IMR-90 (cell line): ENCODE results near the gene APCDD1. TPM values are rescaled to one million over a fixed set of nuclear protein-coding genes. Genes with fewer than 3 reads are reported as not detected.

ENCODE experiments used
- ATAC-seq: fragments of 200-7000 bp; cut with Tn5 transposase; 2 replicates; pipeline ENCODE4 v1.9.1; 2020; ENCODE audit warnings: low read depth, mild to moderate bottlenecking, moderate library complexity
- BruUV-seq: library from RNA; stranded (reverse); fragments of 400-500 nt; replicated peaks from 2 replicates; lab custom pipeline; 2021; lab: Mats Ljungman, UMichigan
- CTCF ChIA-PET: fragments of 300-600 bp; formaldehyde crosslinking; extraction: SDS; loops from one replicate; lab custom pipeline; 2021; ENCODE audit warnings: antibody characterized with exemption; lab: Yijun Ruan, JAX
- POLR2A ChIA-PET: fragments of 300-600 bp; sonication (Branson Sonifier 250); formaldehyde crosslinking; loops from one replicate; lab custom pipeline; 2022; ENCODE audit warnings: antibody characterized with exemption; ENCODE audit not compliant: unreplicated experiment; lab: Charles Lee
- DNase-seq: peaks from one replicate; pipeline ENCODE4 v3.0.0; 2013
- H2AFZ ChIP-seq: replicated peaks from 2 replicates; pipeline ENCODE3; 2013; ENCODE audit warnings: low read length, mild to moderate bottlenecking; ENCODE audit not compliant: poor library complexity
- H2AK5ac ChIP-seq: 2 replicates; pipeline ENCODE4 v1.6.1; 2013; ENCODE audit warnings: low read depth, low read length, inconsistent platforms
- H2AK9ac ChIP-seq: replicated peaks from 2 replicates; pipeline ENCODE3; 2013; ENCODE audit warnings: mild to moderate bottlenecking, low read depth, low read length, moderate library complexity; ENCODE audit not compliant: poor library complexity
- H2BK120ac ChIP-seq: 2 replicates; pipeline ENCODE4 v1.6.1; 2013; ENCODE audit warnings: low read depth, low read length, inconsistent platforms
- H2BK15ac ChIP-seq: 3 replicates; pipeline ENCODE4 v1.6.1; 2013; ENCODE audit warnings: low read depth, low read length, inconsistent platforms
- H2BK20ac ChIP-seq: 2 replicates; pipeline ENCODE4 v1.6.1; 2013; ENCODE audit warnings: low read depth, mild to moderate bottlenecking, inconsistent platforms, low read length, moderate library complexity
- H2BK5ac ChIP-seq: 2 replicates; pipeline ENCODE4 v1.6.1; 2013; ENCODE audit warnings: mild to moderate bottlenecking, low read depth, low read length, inconsistent platforms; ENCODE audit not compliant: poor library complexity, severe bottlenecking
- H3K14ac ChIP-seq: replicated peaks from 2 replicates; pipeline ENCODE4 v1.6.1; 2013; ENCODE audit warnings: low read depth, low read length, inconsistent platforms
- H3K18ac ChIP-seq: 2 replicates; pipeline ENCODE4 v1.6.1; 2013; ENCODE audit warnings: low read depth, low read length, control low read depth
- H3K23ac ChIP-seq: 2 replicates; pipeline ENCODE4 v1.6.1; 2013; ENCODE audit warnings: low read depth, low read length, inconsistent platforms
- H3K27ac ChIP-seq: 2 replicates; pipeline ENCODE4 v1.5.1; 2013; ENCODE audit warnings: mild to moderate bottlenecking, control low read depth, low read length; ENCODE audit not compliant: insufficient read depth
- H3K27me3 ChIP-seq: 2 replicates; pipeline ENCODE4 v1.6.1; 2013; ENCODE audit warnings: low read length; ENCODE audit not compliant: control insufficient read depth, insufficient read depth
- H3K36me3 ChIP-seq: 2 replicates; pipeline ENCODE4 v1.6.1; 2013; ENCODE audit warnings: low read length, mixed read lengths; ENCODE audit not compliant: control insufficient read depth, insufficient read depth
- H3K4ac ChIP-seq: 2 replicates; pipeline ENCODE4 v1.6.1; 2013; ENCODE audit warnings: low read depth, low read length, inconsistent platforms
- H3K4me1 ChIP-seq: 2 replicates; pipeline ENCODE4 v1.6.1; 2013; ENCODE audit warnings: low read length, mixed read lengths; ENCODE audit not compliant: control insufficient read depth, insufficient read depth
- H3K4me2 ChIP-seq: 2 replicates; pipeline ENCODE4 v1.6.1; 2013; ENCODE audit warnings: low read depth, mild to moderate bottlenecking, control low read depth, low read length, moderate library complexity
- H3K4me3 ChIP-seq: 2 replicates; pipeline ENCODE4 v1.5.1; 2013; ENCODE audit warnings: low read depth, mild to moderate bottlenecking, control low read depth, low read length, moderate library complexity; ENCODE audit not compliant: insufficient read depth
- H3K56ac ChIP-seq: 2 replicates; pipeline ENCODE4 v1.6.1; 2013; ENCODE audit warnings: low read length, inconsistent platforms; ENCODE audit not compliant: insufficient read depth; ENCODE audit errors: extremely low read depth
- H3K79me1 ChIP-seq, 2 experiments: 2 replicates each; pipeline ENCODE4 v1.6.1; 2013; ENCODE audit warnings: low read length in 2 of 2, inconsistent platforms in 1 of 2, low read depth in 1 of 2
- H3K9ac ChIP-seq: 2 replicates; pipeline ENCODE4 v1.6.1; 2013; ENCODE audit warnings: low read depth, low read length, control low read depth
- H3K9me1 ChIP-seq: 2 replicates; pipeline ENCODE4 v1.6.1; 2013; ENCODE audit warnings: low read length, inconsistent platforms; ENCODE audit not compliant: insufficient read depth
- H3K9me3 ChIP-seq: 2 replicates; pipeline ENCODE4 v1.6.1; 2013; ENCODE audit warnings: low read length; ENCODE audit not compliant: control insufficient read depth, insufficient read depth
- H4K20me1 ChIP-seq: 2 replicates; pipeline ENCODE4 v1.6.1; 2013; ENCODE audit warnings: low read length, inconsistent platforms; ENCODE audit not compliant: insufficient read depth
- H4K5ac ChIP-seq: 2 replicates; pipeline ENCODE4 v1.6.1; 2013; ENCODE audit warnings: mild to moderate bottlenecking, low read depth, low read length, control low read depth
- H4K8ac ChIP-seq, 2 experiments: 2 replicates each; pipeline ENCODE4 v1.6.1; 2013; ENCODE audit warnings: low read depth in 2 of 2, low read length in 2 of 2, control low read depth in 1 of 2, inconsistent platforms in 1 of 2
- H4K91ac ChIP-seq: 2 replicates; pipeline ENCODE4 v1.6.1; 2013; ENCODE audit warnings: low read depth, low read length, inconsistent platforms; ENCODE audit not compliant: insufficient read depth
- BHLHE40 ChIP-seq: fragments of 150-350 bp; IDR thresholded peaks from 2 replicates; pipeline ENCODE4 v1.6.1; 2016; ENCODE audit warnings: mild to moderate bottlenecking, low read depth, low read length
- CEBPB ChIP-seq: IDR thresholded peaks from 2 replicates; pipeline ENCODE4 v1.6.1; 2012; ENCODE audit warnings: low read depth, low read length, improper control_type of control experiment
- FOS ChIP-seq: fragments of 150-350 bp; IDR thresholded peaks from 2 replicates; pipeline ENCODE4 v1.6.1; 2016; ENCODE audit warnings: low read depth, low read length
- MAFK ChIP-seq: IDR thresholded peaks from 2 replicates; pipeline ENCODE4 v1.6.1; 2012; ENCODE audit warnings: low read depth, low read length, improper control_type of control experiment
- MAZ ChIP-seq: IDR thresholded peaks from 2 replicates; pipeline ENCODE4 v1.6.1; 2012; ENCODE audit warnings: low read depth, mild to moderate bottlenecking, low read length, improper control_type of control experiment, moderate library complexity, borderline replicate concordance
- POLR2A ChIP-seq: IDR thresholded peaks from 2 replicates; pipeline ENCODE4 v1.6.1; 2012; ENCODE audit warnings: mild to moderate bottlenecking, low read depth, low read length
- RAD21 ChIP-seq: IDR thresholded peaks from 2 replicates; pipeline ENCODE4 v1.6.1; 2012; ENCODE audit warnings: low read length, improper control_type of control experiment
- RCOR1 ChIP-seq: IDR thresholded peaks from 2 replicates; pipeline ENCODE4 v1.6.1; 2012; ENCODE audit warnings: mild to moderate bottlenecking, low read length, improper control_type of control experiment; ENCODE audit not compliant: insufficient replicate concordance
- WGBS, 2 experiments: methylation state at CpG; one replicate each; pipeline versions ENCODE4 v1.1.5 to v1.1.7; 2013; ENCODE audit warnings: missing lambda C conversion rate in 2 of 2; ENCODE audit not compliant: insufficient read length in 1 of 2; ENCODE audit errors: extremely low coverage in 2 of 2; 5-methylcytosine and 5-hydroxymethylcytosine counted together
- dilution Hi-C: fragments of 300-500 bp; cut with HindIII; formaldehyde crosslinking; loops from one replicate; pipeline ENCODE4 v1.14.3; 2018; ENCODE audit warnings: low sequenced_read_pairs; ENCODE audit not compliant: unreplicated experiment
- in situ Hi-C: fragments of 300-500 bp; cut with MboI; formaldehyde crosslinking; loops from 3 replicates; pipeline ENCODE4 v1.14.3; 2019; ENCODE audit warnings: low sequenced_read_pairs, inconsistent platforms, mixed read lengths
- intact Hi-C: fragments of 100-400 bp; cut with micrococcal nuclease; formaldehyde crosslinking; loops from 2 replicates; pipeline ENCODE4 v1.10.0; 2022
- polyA plus RNA-seq, 3 experiments: library from polyadenylated mRNA; depleted of rRNA; stranded (reverse); fragments of >200 nt; gene quantifications; 2 replicates each; pipeline ENCODE4 v1.2.3, GENCODE V29; 2012; ENCODE audit warnings: low replicate concordance in 1 of 3
- total RNA-seq: library from RNA; depleted of rRNA; stranded (reverse); fragments of >200 nt; gene quantifications from 2 replicates; pipeline ENCODE4 v1.2.3, GENCODE V29; 2012
- TF ChIP-seq, protein P1 (sequence below): fragments of 150-350 bp; IDR thresholded peaks from 2 replicates; pipeline ENCODE4 v1.6.1; 2016; ENCODE audit warnings: low read depth, mild to moderate bottlenecking, low read length, moderate library complexity, borderline replicate concordance
- TF ChIP-seq, protein P2 (sequence below): fragments of 150-350 bp; IDR thresholded peaks from 2 replicates; pipeline ENCODE4 v1.6.1; 2017; ENCODE audit warnings: mild to moderate bottlenecking, antibody characterized with exemption, low read length, low read depth

APCDD1 gene
- total and polyA plus RNA-seq, 2 of the 4 experiments (the other 2 are of a cell fraction) = 1.1 to 2.2 TPM

GRCh38 chr18:10417191-10417590 lies 37.2 kb upstream of the APCDD1 start:
- Histone ChIP-seq H3K56ac (no peak overlapping the region), H3K9me1 (no peaks in the 10 kb centered on the region; the same call in 1 of the 2 replicates), H3K23ac (no peak overlapping the region), H3K27me3 (peaks cover 4% of the 10 kb centered on the region), H3K4me3 (no peak overlapping the region), H3K9me3 (peaks cover 4% of the 10 kb centered on the region; the same call in 1 of the 2 replicates), H3K4me1 (peaks cover 11% of the 10 kb centered on the region), H3K18ac (no peak overlapping the region), H3K79me1 (no peaks in the 10 kb centered on the region), H3K4me2 (no peak overlapping the region), H2BK120ac (no peak overlapping the region), H4K5ac (no peak overlapping the region), H3K36me3 (no peaks in the 10 kb centered on the region), H4K20me1 (0 out of 2 replicates have a peak, but pooled peaks cover 6% of the 10 kb centered on the region), H2BK15ac (no peak overlapping the region), H3K4ac (no peak overlapping the region), H2BK5ac (no peak overlapping the region), H3K9ac (no peak overlapping the region), H3K27ac (no peak overlapping the region), H2AK5ac (no peak overlapping the region; the same call in 1 of the 2 replicates), H2AFZ (no peak overlapping the region), H2BK20ac (no peak overlapping the region), H2AK9ac (no peak overlapping the region), H3K14ac (no peak overlapping the region), H4K8ac (no peak overlapping the region), H4K91ac (no peak overlapping the region)
- dilution Hi-C loops = no loop called here
- ChIA-PET CTCF (no interaction called here), POLR2A (no interaction called here)
- WGBS, 2 experiments = no CpG with 5 or more reads among the region's 3 CpGs
- in situ Hi-C loops = no loop called here
- intact Hi-C loops = no loop called here
- no TSS peak for BruUV-seq
- ATAC-seq (no peak), DNase-seq (no peak)
- no peak for TF ChIP-seq BHLHE40
- TF ChIP-seq, protein P1, sequence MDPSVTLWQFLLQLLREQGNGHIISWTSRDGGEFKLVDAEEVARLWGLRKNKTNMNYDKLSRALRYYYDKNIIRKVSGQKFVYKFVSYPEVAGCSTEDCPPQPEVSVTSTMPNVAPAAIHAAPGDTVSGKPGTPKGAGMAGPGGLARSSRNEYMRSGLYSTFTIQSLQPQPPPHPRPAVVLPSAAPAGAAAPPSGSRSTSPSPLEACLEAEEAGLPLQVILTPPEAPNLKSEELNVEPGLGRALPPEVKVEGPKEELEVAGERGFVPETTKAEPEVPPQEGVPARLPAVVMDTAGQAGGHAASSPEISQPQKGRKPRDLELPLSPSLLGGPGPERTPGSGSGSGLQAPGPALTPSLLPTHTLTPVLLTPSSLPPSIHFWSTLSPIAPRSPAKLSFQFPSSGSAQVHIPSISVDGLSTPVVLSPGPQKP = no peak
- TF ChIP-seq RCOR1 = no peak
- TF ChIP-seq FOS = no peak
- no peak for TF ChIP-seq CEBPB
- TF ChIP-seq MAFK = no peak
- no peak for TF ChIP-seq MAZ
- TF ChIP-seq, protein P2, sequence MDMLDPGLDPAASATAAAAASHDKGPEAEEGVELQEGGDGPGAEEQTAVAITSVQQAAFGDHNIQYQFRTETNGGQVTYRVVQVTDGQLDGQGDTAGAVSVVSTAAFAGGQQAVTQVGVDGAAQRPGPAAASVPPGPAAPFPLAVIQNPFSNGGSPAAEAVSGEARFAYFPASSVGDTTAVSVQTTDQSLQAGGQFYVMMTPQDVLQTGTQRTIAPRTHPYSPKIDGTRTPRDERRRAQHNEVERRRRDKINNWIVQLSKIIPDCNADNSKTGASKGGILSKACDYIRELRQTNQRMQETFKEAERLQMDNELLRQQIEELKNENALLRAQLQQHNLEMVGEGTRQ = no peak
- TF ChIP-seq POLR2A = no peak
- TF ChIP-seq RAD21 = no peak
